Measurements from ENCODE around the gene RRM2. TPM values are rescaled to one million over a fixed set of nuclear protein-coding genes. Genes with fewer than 3 reads are reported as not detected.
"Not testable (repeated sequence)": the region's sequence is repeated elsewhere in the genome, so short reads cannot be mapped to it uniquely, and the experiment has no call there.

Gene RRM2
- polyA plus RNA-seq, 3 donors, result 1.5 TPM; not detected in 2

DNA sequence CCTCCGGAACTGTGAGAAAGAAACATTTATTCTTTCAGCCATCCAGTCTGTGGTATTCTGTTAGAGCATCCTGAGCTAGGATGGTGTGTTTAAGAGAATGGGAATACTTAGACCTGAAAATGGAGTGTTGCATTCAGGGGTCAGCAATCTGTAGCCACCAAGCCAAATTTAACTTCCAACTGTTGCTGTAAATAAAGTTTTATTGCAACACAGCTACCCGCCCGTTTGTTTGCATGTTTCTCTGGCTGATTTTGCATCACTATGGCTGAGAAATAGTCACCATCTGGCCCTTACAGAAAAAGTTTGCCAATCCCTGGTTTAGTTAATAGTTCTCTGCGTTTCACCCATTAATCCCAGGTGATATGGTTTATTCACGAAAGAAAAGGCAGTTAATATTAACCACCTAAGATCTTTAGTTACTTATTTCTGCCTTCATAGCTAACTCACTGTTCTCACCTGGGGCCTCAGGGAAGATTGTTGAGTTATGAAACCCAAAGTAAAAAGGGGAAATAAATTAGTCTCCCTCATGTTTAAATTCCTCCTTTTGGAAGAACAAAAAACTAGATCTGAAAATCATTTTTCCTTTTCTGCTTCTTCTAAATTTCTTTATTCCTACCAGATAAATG is 32.9 kb upstream of the RRM2 start:
- peaks cover 6 to 11% of the 10 kb centered on the region in 2 donors for H3K9me3 ChIP-seq (replicated peaks in 1 of 2; ENCODE audit: control insufficient read depth in 1 of 2, insufficient read depth in 1 of 2, low read length in 2 of 2)
- no peak for DNase-seq
- no peak overlapping the region for H3K4me2 ChIP-seq (replicated peaks; ENCODE audit: extremely low read depth, low read length, poor library complexity, severe bottlenecking)
- H3K9ac ChIP-seq (ENCODE audit: insufficient read depth, low read length, poor library complexity, severe bottlenecking), result no peak overlapping the region
- H3K9me3 Mint-ChIP-seq, result peaks cover 5 to 20% (median 13%) of the 10 kb centered on the region in 7 donors
- no peaks in the 10 kb centered on the region for H3K36me3 ChIP-seq (replicated peaks in 1 of 2; ENCODE audit: control insufficient read depth in 1 of 2, insufficient read depth in 2 of 2, low read length in 2 of 2)
- no peak overlapping the region for H3K27ac ChIP-seq (ENCODE audit: low read depth in 1 of 2, low read length in 2 of 2)
- peaks cover 8 to 20% of the 10 kb centered on the region in 2 donors for H3K4me1 ChIP-seq (ENCODE audit: control insufficient read depth in 1 of 2, insufficient read depth in 2 of 2, low read length in 2 of 2)
- peaks cover 8 to 9% of the 10 kb centered on the region in 2 donors for H3K36me3 Mint-ChIP-seq
- intact Hi-C loops (cut with micrococcal nuclease), result no loop called here
- H3K27me3 Mint-ChIP-seq (ENCODE audit: low read depth in 3 of 3), result peaks cover 49 to 74% (median 57%) of the 10 kb centered on the region in 3 donors
- no peaks in the 10 kb centered on the region for H4K20me1 ChIP-seq (ENCODE audit: insufficient read depth, low read length)
- H3K27me3 ChIP-seq (ENCODE audit: control insufficient read depth in 2 of 2, insufficient read depth in 2 of 2, low read length in 2 of 2), result peaks cover 19 to 50% of the 10 kb centered on the region in 2 donors
- no peak overlapping the region for H3K4me3 ChIP-seq (replicated peaks in 1 of 3; ENCODE audit: low read depth in 2 of 3, low read length in 3 of 3)
- WGBS (ENCODE audit: insufficient coverage), result 0% methylated on average over 3 of the region's 5 CpGs
- H3K27ac Mint-ChIP-seq, result peak overlapping the region in 1 of 7 donors; percentile 63
- H2AFZ ChIP-seq (ENCODE audit: insufficient read depth, low read depth, low read length, poor library complexity, severe bottlenecking), result no peak overlapping the region
- no peak overlapping the region for H3K4me3 Mint-ChIP-seq
- TF ChIP-seq, protein P1, sequence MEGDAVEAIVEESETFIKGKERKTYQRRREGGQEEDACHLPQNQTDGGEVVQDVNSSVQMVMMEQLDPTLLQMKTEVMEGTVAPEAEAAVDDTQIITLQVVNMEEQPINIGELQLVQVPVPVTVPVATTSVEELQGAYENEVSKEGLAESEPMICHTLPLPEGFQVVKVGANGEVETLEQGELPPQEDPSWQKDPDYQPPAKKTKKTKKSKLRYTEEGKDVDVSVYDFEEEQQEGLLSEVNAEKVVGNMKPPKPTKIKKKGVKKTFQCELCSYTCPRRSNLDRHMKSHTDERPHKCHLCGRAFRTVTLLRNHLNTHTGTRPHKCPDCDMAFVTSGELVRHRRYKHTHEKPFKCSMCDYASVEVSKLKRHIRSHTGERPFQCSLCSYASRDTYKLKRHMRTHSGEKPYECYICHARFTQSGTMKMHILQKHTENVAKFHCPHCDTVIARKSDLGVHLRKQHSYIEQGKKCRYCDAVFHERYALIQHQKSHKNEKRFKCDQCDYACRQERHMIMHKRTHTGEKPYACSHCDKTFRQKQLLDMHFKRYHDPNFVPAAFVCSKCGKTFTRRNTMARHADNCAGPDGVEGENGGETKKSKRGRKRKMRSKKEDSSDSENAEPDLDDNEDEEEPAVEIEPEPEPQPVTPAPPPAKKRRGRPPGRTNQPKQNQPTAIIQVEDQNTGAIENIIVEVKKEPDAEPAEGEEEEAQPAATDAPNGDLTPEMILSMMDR (IDR thresholded peaks at IDR 0.05), result no peak
- H3K4me1 Mint-ChIP-seq, result peaks cover 18% of the 10 kb centered on the region
- no peaks in the 10 kb centered on the region for H3K79me2 ChIP-seq (ENCODE audit: insufficient read depth, low read length)

DNA sequence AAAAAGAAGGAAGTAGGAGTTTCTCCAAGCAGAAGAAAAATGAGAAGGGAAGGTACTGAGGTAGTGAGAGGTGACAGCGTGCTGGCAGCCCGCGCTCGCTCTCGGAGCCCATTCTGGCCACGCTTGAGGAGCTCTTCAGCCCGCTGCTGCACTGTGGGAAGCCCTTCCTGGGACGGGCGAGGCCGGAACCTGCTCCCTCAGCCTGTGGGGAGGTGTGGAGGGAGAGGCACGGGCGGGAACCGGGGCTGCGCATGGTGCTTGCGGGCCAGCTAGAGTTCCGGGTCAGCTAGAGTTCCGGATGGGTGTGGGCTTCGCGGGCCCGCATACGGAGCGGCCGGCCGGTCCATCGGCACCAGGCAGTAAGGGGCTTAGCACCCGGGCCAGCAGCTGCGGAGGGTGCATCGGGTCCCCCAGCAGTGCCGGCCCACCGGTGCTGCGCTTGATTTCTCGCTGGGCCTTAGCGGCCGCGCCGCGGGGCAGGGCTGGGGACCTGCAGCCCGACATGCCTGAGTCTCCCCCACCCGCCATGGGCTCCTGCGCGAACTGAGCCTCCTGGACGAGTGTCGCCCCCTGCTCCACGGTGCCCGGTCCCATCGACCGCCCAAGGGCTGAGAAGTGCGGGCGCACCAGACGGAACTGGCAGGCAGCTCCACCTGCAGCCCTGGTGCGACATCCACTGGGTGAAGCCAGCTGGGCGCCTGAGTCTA is 31.2 kb upstream of the RRM2 start:
- H2AFZ ChIP-seq (ENCODE audit: insufficient read depth, low read depth, low read length, poor library complexity, severe bottlenecking), result peak overlapping the region; percentile 84
- peak; percentile 6 to 24 (median 6) for DNase-seq
- 6% methylated on average over 47 of the region's 52 CpGs for WGBS (ENCODE audit: insufficient coverage)
- H3K4me2 ChIP-seq (replicated peaks; ENCODE audit: extremely low read depth, low read length, poor library complexity, severe bottlenecking), result peak overlapping the region; percentile 84
- no peak overlapping the region for H3K27ac ChIP-seq (ENCODE audit: low read depth in 1 of 2, low read length in 2 of 2)
- no peaks in the 10 kb centered on the region for H4K20me1 ChIP-seq (ENCODE audit: insufficient read depth, low read length)
- no peaks in the 10 kb centered on the region for H3K79me2 ChIP-seq (ENCODE audit: insufficient read depth, low read length)
- H3K4me3 Mint-ChIP-seq, result peak overlapping the region; percentile 77 to 94
- H3K9me3 ChIP-seq (replicated peaks in 1 of 2; ENCODE audit: control insufficient read depth in 1 of 2, insufficient read depth in 1 of 2, low read length in 2 of 2), result peaks cover 6 to 11% of the 10 kb centered on the region in 2 donors
- no peak overlapping the region for H3K27ac Mint-ChIP-seq
- peaks cover 8 to 20% of the 10 kb centered on the region in 2 donors for H3K4me1 ChIP-seq (ENCODE audit: control insufficient read depth in 1 of 2, insufficient read depth in 2 of 2, low read length in 2 of 2)
- intact Hi-C loops (cut with micrococcal nuclease), result no loop called here
- TF ChIP-seq, protein P1 (IDR thresholded peaks at IDR 0.05), result no peak
- H3K9me3 Mint-ChIP-seq, result peaks cover 5 to 17% (median 12%) of the 10 kb centered on the region in 7 donors
- peak overlapping the region; percentile 51 for H3K9ac ChIP-seq (ENCODE audit: insufficient read depth, low read length, poor library complexity, severe bottlenecking)
- H3K27me3 ChIP-seq (ENCODE audit: control insufficient read depth in 2 of 2, insufficient read depth in 2 of 2, low read length in 2 of 2), result peaks cover 9 to 40% of the 10 kb centered on the region in 2 donors
- peaks cover 48 to 71% (median 54%) of the 10 kb centered on the region in 3 donors for H3K27me3 Mint-ChIP-seq (ENCODE audit: low read depth in 3 of 3)
- peak overlapping the region; percentile 24 to 73 (median 39) for H3K4me3 ChIP-seq (replicated peaks in 1 of 3; ENCODE audit: low read depth in 2 of 3, low read length in 3 of 3)
- H3K36me3 ChIP-seq (replicated peaks in 1 of 2; ENCODE audit: control insufficient read depth in 1 of 2, insufficient read depth in 2 of 2, low read length in 2 of 2), result no peaks in the 10 kb centered on the region
- H3K4me1 Mint-ChIP-seq, result peaks cover 18% of the 10 kb centered on the region
- peaks cover 8 to 9% of the 10 kb centered on the region in 2 donors for H3K36me3 Mint-ChIP-seq

DNA sequence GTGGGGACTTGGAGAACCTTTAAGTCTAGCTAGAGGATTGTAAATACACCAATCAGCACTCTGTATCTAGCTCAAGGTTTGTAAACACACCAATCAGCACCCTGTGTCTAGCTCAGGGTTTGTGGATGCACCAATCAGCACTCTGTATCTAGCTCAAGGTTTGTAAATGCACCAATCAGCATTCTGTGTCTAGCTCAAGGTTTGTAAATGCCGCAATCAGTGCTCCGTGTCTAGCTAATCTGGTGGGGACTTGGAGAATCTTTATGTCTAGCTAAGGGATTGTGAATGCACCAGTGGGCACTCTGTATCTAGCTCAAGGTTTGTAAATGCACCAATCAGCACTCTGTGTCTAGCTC is 30.7 kb upstream of the RRM2 start:
- peaks cover 6 to 11% of the 10 kb centered on the region in 2 donors for H3K9me3 ChIP-seq (replicated peaks in 1 of 2; ENCODE audit: control insufficient read depth in 1 of 2, insufficient read depth in 1 of 2, low read length in 2 of 2)
- H3K4me2 ChIP-seq (replicated peaks; ENCODE audit: extremely low read depth, low read length, poor library complexity, severe bottlenecking), result peak overlapping the region; percentile 84
- H3K79me2 ChIP-seq (ENCODE audit: insufficient read depth, low read length); DNase-seq; H3K36me3 Mint-ChIP-seq; H4K20me1 ChIP-seq (ENCODE audit: insufficient read depth, low read length); H3K27ac ChIP-seq (ENCODE audit: low read depth in 1 of 2, low read length in 2 of 2); intact Hi-C loops (cut with micrococcal nuclease); H3K27ac Mint-ChIP-seq; H3K36me3 ChIP-seq (replicated peaks in 1 of 2; ENCODE audit: control insufficient read depth in 1 of 2, insufficient read depth in 2 of 2, low read length in 2 of 2): not testable (repeated sequence)
- peak overlapping the region; percentile 51 for H3K9ac ChIP-seq (ENCODE audit: insufficient read depth, low read length, poor library complexity, severe bottlenecking)
- peaks cover 9 to 40% of the 10 kb centered on the region in 2 donors for H3K27me3 ChIP-seq (ENCODE audit: control insufficient read depth in 2 of 2, insufficient read depth in 2 of 2, low read length in 2 of 2)
- no CpG with 5 or more reads among the region's 2 CpGs for WGBS (ENCODE audit: insufficient coverage)
- peaks cover 18% of the 10 kb centered on the region for H3K4me1 Mint-ChIP-seq
- H3K4me1 ChIP-seq (ENCODE audit: control insufficient read depth in 1 of 2, insufficient read depth in 2 of 2, low read length in 2 of 2), result peaks cover 8 to 20% of the 10 kb centered on the region in 2 donors
- H3K4me3 Mint-ChIP-seq, result peak overlapping the region; percentile 77 to 94
- peaks cover 48 to 71% (median 53%) of the 10 kb centered on the region in 3 donors for H3K27me3 Mint-ChIP-seq (ENCODE audit: low read depth in 3 of 3)
- peak overlapping the region; percentile 84 for H2AFZ ChIP-seq (ENCODE audit: insufficient read depth, low read depth, low read length, poor library complexity, severe bottlenecking)
- H3K9me3 Mint-ChIP-seq, result peaks cover 5 to 16% (median 12%) of the 10 kb centered on the region in 7 donors
- H3K4me3 ChIP-seq (replicated peaks in 1 of 3; ENCODE audit: low read depth in 2 of 3, low read length in 3 of 3), result peak overlapping the region in 2 of 3 experiments; percentile 24 to 73
